GM23338 (cell line): ENCODE measurements around the gene MRAP. TPM values are rescaled to one million over a fixed set of nuclear protein-coding genes. Genes with fewer than 3 reads are reported as not detected.

Experiments used
- ATAC-seq: fragments of 200-7000 bp; cut with Tn5 transposase; 3 replicates; pipeline ENCODE4 v1.9.1; 2020
- DNase-seq: peaks from one replicate; pipeline ENCODE4 v3.0.0-alpha.2; 2015; ENCODE audit warnings: low spot score
- H2AFZ ChIP-seq: fragments of 200-600 bp; sonication (generic); 2 replicates; pipeline ENCODE4 v1.8.0; 2016; ENCODE audit warnings: antibody characterized with exemption, mild to moderate bottlenecking, moderate library complexity
- H3F3A ChIP-seq: fragments of 200-600 bp; sonication (generic); replicated peaks from 2 replicates; pipeline ENCODE4 v1.8.0; 2017; ENCODE audit warnings: antibody characterized with exemption, mixed run types, low read depth
- H3K27ac ChIP-seq: fragments of 200-600 bp; sonication (generic); 2 replicates; pipeline ENCODE4 v1.6.1; 2016; ENCODE audit warnings: low read depth
- H3K27me3 ChIP-seq: fragments of 200-600 bp; sonication (generic); 2 replicates; pipeline ENCODE4 v1.8.0; 2016; ENCODE audit warnings: mild to moderate bottlenecking, mixed run types, moderate library complexity; ENCODE audit not compliant: insufficient read depth
- H3K36me3 ChIP-seq: fragments of 200-600 bp; sonication (generic); 2 replicates; pipeline ENCODE4 v1.8.0; 2016; ENCODE audit warnings: mild to moderate bottlenecking; ENCODE audit not compliant: insufficient read depth
- H3K4me1 ChIP-seq: fragments of 200-600 bp; sonication (generic); 2 replicates; pipeline ENCODE4 v1.8.0; 2016; ENCODE audit warnings: mild to moderate bottlenecking, moderate library complexity; ENCODE audit not compliant: insufficient read depth
- H3K4me2 ChIP-seq: fragments of 200-600 bp; sonication (generic); 2 replicates; pipeline ENCODE4 v1.7.1; 2017; ENCODE audit warnings: mixed run types
- H3K4me3 ChIP-seq: fragments of 200-600 bp; sonication (generic); 2 replicates; pipeline ENCODE4 v1.6.1; 2016; ENCODE audit warnings: mixed run types
- H3K79me2 ChIP-seq: fragments of 200-600 bp; sonication (generic); replicated peaks from 2 replicates; pipeline ENCODE4 v1.8.0; 2017; ENCODE audit warnings: mild to moderate bottlenecking; ENCODE audit not compliant: insufficient read depth
- H3K9me2 ChIP-seq: fragments of 200-600 bp; sonication (generic); 2 replicates; pipeline ENCODE4 v1.8.0; 2017; ENCODE audit not compliant: insufficient read depth
- H4K20me1 ChIP-seq: fragments of 200-600 bp; sonication (generic); replicated peaks from 2 replicates; pipeline ENCODE4 v1.8.0; 2017; ENCODE audit warnings: mild to moderate bottlenecking; ENCODE audit not compliant: insufficient read depth
- H3K27ac Mint-ChIP-seq: 2 replicates; pipeline ENCODE4 v1.8.0; 2020; ENCODE audit warnings: inconsistent platforms, mild to moderate bottlenecking, moderate library complexity, mixed read lengths
- H3K27me3 Mint-ChIP-seq: 3 replicates; pipeline ENCODE4 v1.8.0; 2022; ENCODE audit warnings: low read depth, mild to moderate bottlenecking, moderate library complexity, mixed read lengths, inconsistent platforms; ENCODE audit not compliant: insufficient read depth, poor library complexity
- H3K36me3 Mint-ChIP-seq: 3 replicates; pipeline ENCODE4 v1.8.0; 2021; ENCODE audit warnings: low read depth, mild to moderate bottlenecking, inconsistent platforms, moderate library complexity, mixed read lengths
- H3K4me1 Mint-ChIP-seq: 3 replicates; pipeline ENCODE4 v1.8.0; 2020; ENCODE audit warnings: mild to moderate bottlenecking, inconsistent platforms, mixed read lengths
- H3K4me3 Mint-ChIP-seq: 3 replicates; pipeline ENCODE4 v1.8.0; 2021; ENCODE audit warnings: moderate library complexity, mild to moderate bottlenecking, inconsistent platforms, mixed read lengths
- H3K9me3 Mint-ChIP-seq: 3 replicates; pipeline ENCODE4 v1.8.0; 2020; ENCODE audit warnings: moderate library complexity, mild to moderate bottlenecking, inconsistent platforms, mixed read lengths
- CREB1 ChIP-seq: fragments of 250-450 bp; sonication (Bioruptor Pico); IDR thresholded peaks from 2 replicates; pipeline ENCODE4 v1.5.0; 2020; ENCODE audit warnings: low read depth, mild to moderate bottlenecking, moderate library complexity
- CTCF ChIP-seq, 2 experiments: fragments of 200-600 bp in 1 of 2; sonication (generic) in 1 of 2; conservative IDR thresholded peaks; 2 replicates each; pipeline versions ENCODE4 v1.5.1 to v1.6.1; 2016 to 2017; ENCODE audit warnings: antibody characterized with exemption in 2 of 2, low read depth in 2 of 2, mild to moderate bottlenecking in 2 of 2, moderate library complexity in 1 of 2
- EZH2 ChIP-seq: fragments of 200-600 bp; sonication (generic); IDR thresholded peaks from one replicate; pipeline ENCODE4 v1.8.0; 2017; ENCODE audit warnings: antibody characterized with exemption, mild to moderate bottlenecking, low read depth; ENCODE audit not compliant: unreplicated experiment
- EZH2phosphoT487 ChIP-seq: fragments of 200-600 bp; sonication (generic); IDR thresholded peaks from one replicate; pipeline ENCODE4 v1.8.1; 2018; ENCODE audit warnings: antibody characterized with exemption; ENCODE audit not compliant: unreplicated experiment
- JUNB ChIP-seq: IDR thresholded peaks from one replicate; pipeline ENCODE4 v1.6.1; 2016; ENCODE audit warnings: antibody characterized with exemption; ENCODE audit not compliant: unreplicated experiment
- NANOG ChIP-seq: IDR thresholded peaks from 2 replicates; pipeline ENCODE4 v1.6.1; 2016; ENCODE audit warnings: antibody characterized with exemption, borderline replicate concordance
- POLR2AphosphoS5 ChIP-seq: IDR thresholded peaks from 2 replicates; pipeline ENCODE4 v1.6.1; 2016; ENCODE audit warnings: antibody characterized with exemption, low read depth
- STAT1 ChIP-seq: IDR thresholded peaks from one replicate; pipeline ENCODE4 v1.6.1; 2016; ENCODE audit warnings: antibody characterized with exemption; ENCODE audit not compliant: unreplicated experiment
- ZNF114 ChIP-seq: fragments of 250-450 bp; sonication (Bioruptor Pico); IDR thresholded peaks from 2 replicates; pipeline ENCODE4 v1.5.0; 2020; ENCODE audit warnings: mild to moderate bottlenecking, moderate library complexity
- ZNF331 ChIP-seq: fragments of 250-450 bp; sonication (Bioruptor Pico); IDR thresholded peaks from 2 replicates; pipeline ENCODE4 v1.5.0; 2020; ENCODE audit warnings: low read depth, mild to moderate bottlenecking, moderate library complexity
- polyA plus RNA-seq: library from polyadenylated mRNA; unstranded; fragments of >200 nt; fragmentation: Nextera tagmentation; extraction: Ambion mirVana; gene quantifications from 2 replicates; pipeline ENCODE4 v1.2.1, GENCODE V29; 2016
- total RNA-seq: library from RNA; depleted of rRNA; stranded (reverse); fragments of >200 nt; shearing (Covaris generic); gene quantifications from 2 replicates; pipeline ENCODE4 v1.2.3, GENCODE V29; 2014
- TF ChIP-seq, protein P1 (sequence below): fragments of 250-450 bp; sonication (Bioruptor Pico); IDR thresholded peaks from 2 replicates; pipeline ENCODE4 v1.5.0; 2020; ENCODE audit warnings: mild to moderate bottlenecking, moderate library complexity
- TF ChIP-seq, protein P2 (sequence below): IDR thresholded peaks from 2 replicates; pipeline ENCODE4 v1.6.1; 2016; ENCODE audit warnings: antibody characterized with exemption
- TF ChIP-seq, protein P3 (sequence below): IDR thresholded peaks from one replicate; pipeline ENCODE4 v1.6.1; 2018; ENCODE audit warnings: antibody characterized with exemption; ENCODE audit not compliant: unreplicated experiment

MRAP gene
- total and polyA plus RNA-seq, 2 experiments from 2014 or later = 0.78 TPM; not detected in 1

DNA sequence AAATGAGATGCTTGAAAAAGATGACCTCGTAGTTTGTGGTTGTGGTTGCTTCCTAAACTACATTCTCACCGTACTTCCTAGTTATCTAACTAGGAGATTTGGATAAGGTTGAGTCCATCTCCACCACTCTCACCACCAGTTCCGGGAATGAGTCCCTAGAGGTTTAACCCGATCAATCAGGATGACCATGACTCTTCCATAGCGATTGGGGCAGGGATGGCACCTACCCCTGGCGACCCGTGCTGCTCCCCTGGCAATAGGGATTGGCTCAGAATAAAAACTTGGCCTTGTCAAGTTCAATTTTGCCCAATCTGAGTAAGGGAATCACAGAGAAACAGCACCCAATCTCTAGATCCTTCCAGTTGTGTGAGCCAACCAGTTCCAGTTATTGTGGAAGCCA lies 17.1 kb upstream of the MRAP start:
- Histone ChIP-seq H4K20me1 (peaks cover 4% of the 10 kb centered on the region; the same call in 1 of the 2 replicates), H3K36me3 (no peaks in the 10 kb centered on the region), H3K4me2 (no peak overlapping the region), H3F3A (no peaks in the 10 kb centered on the region), H3K4me1 (peaks cover 12% of the 10 kb centered on the region), H2AFZ (no peak overlapping the region), H3K9me2 (no peaks in the 10 kb centered on the region), H3K27ac (no peak overlapping the region), H3K79me2 (peaks cover 20% of the 10 kb centered on the region), H3K27me3 (no peaks in the 10 kb centered on the region), H3K4me3 (no peak overlapping the region)
- 0 out of 3 replicates have a peak, but pooled peaks cover 2% of the 10 kb centered on the region for H3K9me3 Mint-ChIP-seq
- H3K27ac Mint-ChIP-seq = no peak overlapping the region
- DNase-seq (no peak), ATAC-seq (no peak)
- no peak overlapping the region for H3K4me3 Mint-ChIP-seq
- no peak for TF ChIP-seq STAT1
- TF ChIP-seq CTCF (conservative IDR thresholded peaks at IDR 0.05; ENCODE audit: low read depth in 2 of 2) = no peak
- no peak for TF ChIP-seq JUNB
- TF ChIP-seq, protein P1, sequence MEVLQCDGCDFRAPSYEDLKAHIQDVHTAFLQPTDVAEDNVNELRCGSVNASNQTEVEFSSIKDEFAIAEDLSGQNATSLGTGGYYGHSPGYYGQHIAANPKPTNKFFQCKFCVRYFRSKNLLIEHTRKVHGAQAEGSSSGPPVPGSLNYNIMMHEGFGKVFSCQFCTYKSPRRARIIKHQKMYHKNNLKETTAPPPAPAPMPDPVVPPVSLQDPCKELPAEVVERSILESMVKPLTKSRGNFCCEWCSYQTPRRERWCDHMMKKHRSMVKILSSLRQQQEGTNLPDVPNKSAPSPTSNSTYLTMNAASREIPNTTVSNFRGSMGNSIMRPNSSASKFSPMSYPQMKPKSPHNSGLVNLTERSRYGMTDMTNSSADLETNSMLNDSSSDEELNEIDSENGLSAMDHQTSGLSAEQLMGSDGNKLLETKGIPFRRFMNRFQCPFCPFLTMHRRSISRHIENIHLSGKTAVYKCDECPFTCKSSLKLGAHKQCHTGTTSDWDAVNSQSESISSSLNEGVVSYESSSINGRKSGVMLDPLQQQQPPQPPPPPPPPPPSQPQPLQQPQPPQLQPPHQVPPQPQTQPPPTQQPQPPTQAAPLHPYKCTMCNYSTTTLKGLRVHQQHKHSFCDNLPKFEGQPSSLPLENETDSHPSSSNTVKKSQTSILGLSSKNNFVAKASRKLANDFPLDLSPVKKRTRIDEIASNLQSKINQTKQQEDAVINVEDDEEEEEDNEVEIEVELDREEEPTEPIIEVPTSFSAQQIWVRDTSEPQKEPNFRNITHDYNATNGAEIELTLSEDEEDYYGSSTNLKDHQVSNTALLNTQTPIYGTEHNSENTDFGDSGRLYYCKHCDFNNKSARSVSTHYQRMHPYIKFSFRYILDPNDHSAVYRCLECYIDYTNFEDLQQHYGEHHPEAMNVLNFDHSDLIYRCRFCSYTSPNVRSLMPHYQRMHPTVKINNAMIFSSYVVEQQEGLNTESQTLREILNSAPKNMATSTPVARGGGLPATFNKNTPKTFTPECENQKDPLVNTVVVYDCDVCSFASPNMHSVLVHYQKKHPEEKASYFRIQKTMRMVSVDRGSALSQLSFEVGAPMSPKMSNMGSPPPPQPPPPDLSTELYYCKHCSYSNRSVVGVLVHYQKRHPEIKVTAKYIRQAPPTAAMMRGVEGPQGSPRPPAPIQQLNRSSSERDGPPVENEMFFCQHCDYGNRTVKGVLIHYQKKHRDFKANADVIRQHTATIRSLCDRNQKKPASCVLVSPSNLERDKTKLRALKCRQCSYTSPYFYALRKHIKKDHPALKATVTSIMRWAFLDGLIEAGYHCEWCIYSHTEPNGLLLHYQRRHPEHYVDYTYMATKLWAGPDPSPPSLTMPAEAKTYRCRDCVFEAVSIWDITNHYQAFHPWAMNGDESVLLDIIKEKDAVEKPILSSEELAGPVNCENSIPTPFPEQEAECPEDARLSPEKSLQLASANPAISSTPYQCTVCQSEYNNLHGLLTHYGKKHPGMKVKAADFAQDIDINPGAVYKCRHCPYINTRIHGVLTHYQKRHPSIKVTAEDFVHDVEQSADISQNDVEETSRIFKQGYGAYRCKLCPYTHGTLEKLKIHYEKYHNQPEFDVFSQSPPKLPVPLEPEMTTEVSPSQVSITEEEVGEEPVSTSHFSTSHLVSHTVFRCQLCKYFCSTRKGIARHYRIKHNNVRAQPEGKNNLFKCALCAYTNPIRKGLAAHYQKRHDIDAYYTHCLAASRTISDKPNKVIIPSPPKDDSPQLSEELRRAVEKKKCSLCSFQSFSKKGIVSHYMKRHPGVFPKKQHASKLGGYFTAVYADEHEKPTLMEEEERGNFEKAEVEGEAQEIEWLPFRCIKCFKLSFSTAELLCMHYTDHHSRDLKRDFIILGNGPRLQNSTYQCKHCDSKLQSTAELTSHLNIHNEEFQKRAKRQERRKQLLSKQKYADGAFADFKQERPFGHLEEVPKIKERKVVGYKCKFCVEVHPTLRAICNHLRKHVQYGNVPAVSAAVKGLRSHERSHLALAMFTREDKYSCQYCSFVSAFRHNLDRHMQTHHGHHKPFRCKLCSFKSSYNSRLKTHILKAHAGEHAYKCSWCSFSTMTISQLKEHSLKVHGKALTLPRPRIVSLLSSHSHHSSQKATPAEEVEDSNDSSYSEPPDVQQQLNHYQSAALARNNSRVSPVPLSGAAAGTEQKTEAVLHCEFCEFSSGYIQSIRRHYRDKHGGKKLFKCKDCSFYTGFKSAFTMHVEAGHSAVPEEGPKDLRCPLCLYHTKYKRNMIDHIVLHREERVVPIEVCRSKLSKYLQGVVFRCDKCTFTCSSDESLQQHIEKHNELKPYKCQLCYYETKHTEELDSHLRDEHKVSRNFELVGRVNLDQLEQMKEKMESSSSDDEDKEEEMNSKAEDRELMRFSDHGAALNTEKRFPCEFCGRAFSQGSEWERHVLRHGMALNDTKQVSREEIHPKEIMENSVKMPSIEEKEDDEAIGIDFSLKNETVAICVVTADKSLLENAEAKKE = no peak
- TF ChIP-seq NANOG = no peak
- TF ChIP-seq EZH2phosphoT487 = no peak
- TF ChIP-seq ZNF114 (CRISPR knock-in tag) = no peak
- no peak for TF ChIP-seq EZH2
- TF ChIP-seq, protein P2, sequence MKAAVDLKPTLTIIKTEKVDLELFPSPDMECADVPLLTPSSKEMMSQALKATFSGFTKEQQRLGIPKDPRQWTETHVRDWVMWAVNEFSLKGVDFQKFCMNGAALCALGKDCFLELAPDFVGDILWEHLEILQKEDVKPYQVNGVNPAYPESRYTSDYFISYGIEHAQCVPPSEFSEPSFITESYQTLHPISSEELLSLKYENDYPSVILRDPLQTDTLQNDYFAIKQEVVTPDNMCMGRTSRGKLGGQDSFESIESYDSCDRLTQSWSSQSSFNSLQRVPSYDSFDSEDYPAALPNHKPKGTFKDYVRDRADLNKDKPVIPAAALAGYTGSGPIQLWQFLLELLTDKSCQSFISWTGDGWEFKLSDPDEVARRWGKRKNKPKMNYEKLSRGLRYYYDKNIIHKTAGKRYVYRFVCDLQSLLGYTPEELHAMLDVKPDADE = no peak
- TF ChIP-seq, protein P3, sequence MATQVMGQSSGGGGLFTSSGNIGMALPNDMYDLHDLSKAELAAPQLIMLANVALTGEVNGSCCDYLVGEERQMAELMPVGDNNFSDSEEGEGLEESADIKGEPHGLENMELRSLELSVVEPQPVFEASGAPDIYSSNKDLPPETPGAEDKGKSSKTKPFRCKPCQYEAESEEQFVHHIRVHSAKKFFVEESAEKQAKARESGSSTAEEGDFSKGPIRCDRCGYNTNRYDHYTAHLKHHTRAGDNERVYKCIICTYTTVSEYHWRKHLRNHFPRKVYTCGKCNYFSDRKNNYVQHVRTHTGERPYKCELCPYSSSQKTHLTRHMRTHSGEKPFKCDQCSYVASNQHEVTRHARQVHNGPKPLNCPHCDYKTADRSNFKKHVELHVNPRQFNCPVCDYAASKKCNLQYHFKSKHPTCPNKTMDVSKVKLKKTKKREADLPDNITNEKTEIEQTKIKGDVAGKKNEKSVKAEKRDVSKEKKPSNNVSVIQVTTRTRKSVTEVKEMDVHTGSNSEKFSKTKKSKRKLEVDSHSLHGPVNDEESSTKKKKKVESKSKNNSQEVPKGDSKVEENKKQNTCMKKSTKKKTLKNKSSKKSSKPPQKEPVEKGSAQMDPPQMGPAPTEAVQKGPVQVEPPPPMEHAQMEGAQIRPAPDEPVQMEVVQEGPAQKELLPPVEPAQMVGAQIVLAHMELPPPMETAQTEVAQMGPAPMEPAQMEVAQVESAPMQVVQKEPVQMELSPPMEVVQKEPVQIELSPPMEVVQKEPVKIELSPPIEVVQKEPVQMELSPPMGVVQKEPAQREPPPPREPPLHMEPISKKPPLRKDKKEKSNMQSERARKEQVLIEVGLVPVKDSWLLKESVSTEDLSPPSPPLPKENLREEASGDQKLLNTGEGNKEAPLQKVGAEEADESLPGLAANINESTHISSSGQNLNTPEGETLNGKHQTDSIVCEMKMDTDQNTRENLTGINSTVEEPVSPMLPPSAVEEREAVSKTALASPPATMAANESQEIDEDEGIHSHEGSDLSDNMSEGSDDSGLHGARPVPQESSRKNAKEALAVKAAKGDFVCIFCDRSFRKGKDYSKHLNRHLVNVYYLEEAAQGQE = no peak
- no peak for TF ChIP-seq ZNF331 (CRISPR knock-in tag)
- TF ChIP-seq POLR2AphosphoS5 = no peak
- TF ChIP-seq CREB1 = no peak
- peaks cover 13% of the 10 kb centered on the region for H3K27me3 Mint-ChIP-seq
- H3K36me3 Mint-ChIP-seq = no peaks in the 10 kb centered on the region; the same call in 2 of the 3 replicates
- H3K4me1 Mint-ChIP-seq = peaks cover 4% of the 10 kb centered on the region; the same call in 2 of the 3 replicates
